HCEC 1CT (cell line): ENCODE measurements around the gene INCA1.

ENCODE experiments used
- DNase-seq: peaks from one replicate; pipeline ENCODE4 v3.0.0-alpha.2; 2017

The INCA1 gene

DNA sequence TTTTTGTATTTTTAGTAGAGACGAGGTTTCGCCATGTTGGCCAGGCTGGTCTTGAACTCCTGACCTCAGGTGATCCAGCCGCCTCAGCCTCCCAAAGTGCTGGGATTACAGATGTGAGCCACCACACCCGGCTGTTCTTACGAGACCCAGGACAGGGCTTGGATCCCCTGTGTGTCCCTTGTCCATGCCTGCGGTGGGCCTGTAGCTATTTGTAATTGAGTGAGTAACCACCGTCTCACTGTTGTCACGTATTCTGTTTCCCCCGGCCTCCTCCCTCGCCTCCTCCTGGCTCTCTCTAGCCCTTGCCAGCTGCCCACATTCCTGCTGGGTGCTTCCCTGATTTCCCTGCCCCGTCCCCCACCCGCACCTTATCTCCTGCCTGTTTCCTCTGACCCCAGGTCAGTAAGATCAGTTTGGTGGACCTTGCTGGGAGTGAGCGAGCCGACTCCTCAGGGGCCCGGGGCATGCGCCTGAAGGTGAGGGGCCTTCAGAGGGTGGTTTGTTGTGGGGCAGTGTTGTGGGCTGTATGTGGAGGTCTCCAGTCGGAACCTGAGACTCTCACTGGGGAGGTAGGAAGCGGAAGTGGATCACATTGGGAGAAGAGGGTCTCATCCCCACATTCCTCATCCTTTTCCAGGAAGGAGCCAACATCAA lies 6.0 kb upstream of the INCA1 start:
- no peak for DNase-seq

GRCh38 chr17:5002121-5002788 lies 4.9 kb upstream of the INCA1 start:
- DNase-seq: no peak

- DNase-seq: no peak
Observed at GRCh38 chr17:5000237-5000639, 2.9 kb upstream of the INCA1 start.

DNA sequence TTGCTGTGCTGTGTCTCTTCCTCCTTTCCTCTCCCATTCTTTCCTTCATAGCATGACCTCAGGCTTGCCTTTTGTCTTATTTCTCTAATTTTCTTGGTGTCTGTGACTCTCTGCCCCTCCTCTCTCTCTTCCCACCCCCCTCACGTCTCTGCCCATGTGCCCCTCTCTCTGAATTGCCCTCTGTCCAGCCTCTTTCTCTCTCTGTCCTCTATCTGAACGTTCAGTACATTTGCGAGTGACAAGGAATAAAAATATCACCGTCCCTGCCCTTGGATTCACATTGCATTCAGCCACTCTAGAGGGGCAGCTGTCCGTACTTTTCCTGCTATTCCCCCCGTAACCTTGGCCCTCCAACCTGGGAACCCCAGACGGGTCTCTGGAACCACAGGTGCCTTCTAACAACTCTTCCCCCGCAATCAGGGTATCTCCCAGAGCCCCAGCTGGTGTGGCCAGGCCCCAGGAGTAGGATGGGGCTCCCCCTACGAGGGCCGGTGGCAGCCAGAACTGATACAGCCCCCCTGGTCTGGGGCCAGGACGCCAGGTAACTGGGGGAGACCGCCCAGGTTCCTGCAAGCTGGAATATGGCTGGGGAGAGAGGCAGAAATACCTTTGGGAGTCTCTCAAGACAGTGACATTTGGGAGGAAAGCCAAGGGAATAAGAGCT lies 2.2 kb upstream of the INCA1 start:
- no peak for DNase-seq

DNA sequence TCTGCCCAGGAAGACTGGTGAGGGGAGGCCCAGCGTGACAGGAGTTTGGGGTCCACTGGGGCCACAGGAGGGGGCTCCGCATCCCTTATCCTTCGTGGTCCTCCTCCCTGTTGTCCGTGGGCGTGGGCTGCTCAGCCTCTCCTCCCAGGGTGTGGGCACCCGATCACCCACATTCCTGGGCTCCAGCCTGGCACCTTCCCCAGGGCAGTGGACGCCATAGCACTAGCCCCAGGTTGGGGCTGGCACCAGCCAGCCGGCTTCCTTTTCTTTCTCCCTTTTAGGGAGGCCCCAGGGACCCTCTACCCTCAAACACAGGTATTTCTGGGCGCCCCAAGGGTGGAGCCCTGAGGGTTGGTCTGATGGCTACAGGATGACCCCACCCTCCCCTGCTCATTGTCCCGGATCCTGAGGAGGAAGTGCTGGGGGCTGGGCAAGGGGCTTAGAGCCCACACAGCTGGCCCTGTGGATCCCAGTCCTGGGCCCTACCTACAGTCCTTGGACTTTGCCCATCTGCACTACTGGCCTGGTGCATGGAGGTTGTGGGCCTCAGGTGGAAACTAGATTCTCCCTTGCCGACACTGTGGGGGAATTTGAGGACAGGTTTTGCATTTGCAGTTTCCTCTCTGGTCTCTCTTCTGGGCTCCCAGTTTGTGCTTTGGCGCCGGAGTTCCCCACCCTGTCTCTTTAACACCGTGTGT lies 1.6 kb upstream of the INCA1 start:
- no peak for DNase-seq

- no peak for DNase-seq
Observed at GRCh38 chr17:4998027-4998731, 857 bp upstream of the INCA1 start.

GRCh38 chr17:4994081-4994595 lies 3.2 kb downstream of the INCA1 start:
- no peak for DNase-seq

- no peak for DNase-seq
Observed at GRCh38 chr17:4987767-4988567, 9.4 kb downstream of the INCA1 start.

DNA sequence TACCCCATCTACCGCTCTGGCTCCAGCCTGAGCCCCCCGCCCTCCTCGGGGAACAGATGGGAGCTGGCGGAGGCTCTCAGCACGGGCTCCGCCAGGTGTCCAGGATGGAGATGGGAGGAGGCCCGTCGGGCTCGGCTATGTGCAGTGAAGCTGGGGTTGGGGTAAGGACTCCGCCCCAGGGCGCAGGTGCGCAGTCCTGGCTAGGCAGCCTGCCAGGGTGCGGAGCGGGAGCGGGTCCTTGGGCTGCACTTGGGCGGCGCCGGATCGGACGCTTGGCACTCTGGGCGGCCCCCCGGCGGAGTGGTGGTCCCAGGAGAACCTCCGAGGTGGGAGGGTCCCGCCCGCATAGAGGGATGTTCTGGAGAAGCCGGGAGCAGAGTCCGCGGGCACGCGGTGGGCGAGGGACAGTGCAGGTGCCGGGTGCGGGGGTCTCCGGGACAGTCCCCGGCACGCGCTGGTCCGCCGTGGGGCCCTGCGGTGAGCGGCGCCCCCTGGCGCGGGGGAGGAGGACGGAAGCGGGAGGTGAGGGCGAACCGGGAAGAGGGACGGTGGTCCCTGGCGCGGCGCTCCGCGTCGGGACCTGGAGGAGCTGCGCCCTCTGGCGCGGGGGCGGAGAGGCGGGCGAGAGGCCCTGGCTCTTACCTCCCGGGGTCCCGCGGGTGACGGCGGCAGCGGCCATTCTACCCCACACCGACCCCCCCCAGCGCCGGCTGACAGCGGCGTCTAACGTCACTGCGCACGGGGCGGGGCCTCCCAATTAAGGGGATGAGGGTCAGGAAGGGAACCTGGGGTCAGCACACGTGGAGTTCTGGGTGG lies 10.2 kb downstream of the INCA1 start, which contains the start of gene CAMTA2:
Gene CAMTA2, minus strand, starts transcription at position 725 of the 816 bp plus-strand sequence. CDS start 1,453 bp downstream, outside the sequence.
- DNase-seq: peak; percentile 70

GRCh38 chr17:4986403-4986802 lies 10.9 kb downstream of the INCA1 start:
- no peak for DNase-seq

GRCh38 chr17:4982305-4982704 lies 15.0 kb downstream of the INCA1 start:
- no peak for DNase-seq

GRCh38 chr17:4980644-4981216 lies 16.6 kb downstream of the INCA1 start:
- DNase-seq: peak; percentile 15

GRCh38 chr17:4978726-4979125 lies 18.6 kb downstream of the INCA1 start:
- no peak for DNase-seq

DNA sequence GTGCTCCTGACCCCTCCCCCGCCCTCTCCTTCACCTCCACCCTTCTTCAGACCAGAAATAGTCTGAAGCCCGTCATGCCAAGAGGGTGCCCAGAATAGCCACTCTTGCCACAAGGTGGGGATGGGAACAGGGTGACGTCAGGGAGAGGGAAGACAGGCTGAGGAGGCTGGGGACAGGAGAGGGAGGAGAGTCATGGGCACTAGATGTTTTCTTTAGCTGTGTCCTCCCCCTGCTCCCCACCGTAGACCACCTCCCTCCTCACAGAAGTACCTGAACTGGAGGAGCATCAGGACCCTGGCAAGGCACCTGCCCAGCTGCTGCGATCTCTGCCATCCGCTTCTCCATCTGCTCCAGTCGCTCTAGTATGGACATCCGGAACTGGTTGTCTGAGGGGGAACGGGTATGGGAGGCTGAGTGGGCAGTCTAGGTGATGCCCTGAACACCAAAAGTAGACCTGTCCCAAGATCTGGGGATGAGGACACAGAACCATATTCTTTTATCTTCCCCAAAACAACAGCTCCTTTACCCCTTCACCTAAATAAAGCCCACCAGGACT lies 23.1 kb downstream of the INCA1 start:
- no peak for DNase-seq

DNA sequence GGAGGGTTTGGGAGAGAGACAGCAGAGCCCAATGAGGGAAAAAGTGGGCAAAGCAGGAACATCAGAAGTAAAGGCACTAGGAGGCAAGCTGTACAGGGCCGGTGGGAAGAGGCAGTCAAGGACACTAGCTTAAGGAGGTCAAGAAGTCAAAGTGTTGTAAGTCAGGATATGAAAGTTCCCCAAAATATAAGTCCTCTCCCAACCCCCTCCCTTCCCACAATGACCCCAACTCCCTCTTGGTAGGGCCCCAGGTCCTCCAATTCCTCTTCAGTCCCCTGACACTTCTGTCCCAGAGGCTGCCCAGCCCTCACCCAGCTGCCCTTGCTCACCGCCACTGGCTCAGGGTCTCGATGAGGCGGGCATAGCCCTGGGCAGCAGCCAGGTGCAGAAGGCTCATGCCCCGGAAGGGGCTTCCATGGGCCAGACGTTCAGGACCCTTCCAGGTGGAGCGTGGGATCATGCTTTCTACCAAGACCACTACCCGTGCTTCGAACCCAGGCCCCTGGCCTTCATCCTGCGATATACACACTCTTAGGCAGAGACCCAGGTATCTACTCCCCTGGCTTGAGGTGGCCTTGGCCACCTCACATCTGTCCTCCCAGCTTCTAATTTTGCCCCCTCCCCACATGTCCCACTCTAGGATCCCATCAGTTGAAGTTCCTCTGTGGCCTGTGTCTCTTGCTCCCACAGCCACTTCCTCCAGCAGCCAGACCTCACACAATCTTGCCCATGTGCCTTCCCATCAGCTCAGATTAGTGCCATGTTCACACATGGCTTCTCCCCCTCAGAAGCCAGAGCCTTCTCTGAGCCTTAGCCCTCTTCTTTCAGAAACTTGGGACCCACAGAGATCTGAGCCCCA lies 23.8 kb downstream of the INCA1 start:
- DNase-seq: no peak

GRCh38 chr17:4972752-4973151 lies 24.6 kb downstream of the INCA1 start:
- no peak for DNase-seq

- no peak for DNase-seq
Observed at GRCh38 chr17:4972322-4972721, 25.0 kb downstream of the INCA1 start.

DNA sequence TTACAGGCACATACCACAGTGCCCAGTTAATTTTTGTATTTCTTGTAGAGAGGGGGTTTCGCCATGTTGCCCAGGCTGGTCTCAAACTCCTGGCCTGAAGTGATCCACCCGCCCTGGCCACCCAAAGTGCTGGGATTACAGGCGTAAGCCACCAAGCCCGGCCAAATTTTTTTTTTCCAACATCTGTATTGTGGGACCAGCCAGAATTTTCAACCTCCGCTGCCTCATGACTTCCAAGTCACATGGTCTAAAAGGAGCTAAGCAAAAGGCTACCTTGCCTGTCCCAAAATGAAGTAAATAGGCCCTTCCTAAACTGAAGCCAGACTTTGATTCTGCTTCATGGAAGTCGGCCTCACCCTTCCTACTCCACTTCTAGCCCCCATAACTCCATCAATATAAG lies 25.5 kb downstream of the INCA1 start:
- no peak for DNase-seq

- no peak for DNase-seq
Observed at GRCh38 chr17:4970273-4970672, 27.0 kb downstream of the INCA1 start.
